ENCODE measurements around the gene GNAQ. TPM values are rescaled to one million over a fixed set of nuclear protein-coding genes. Genes with fewer than 3 reads are reported as not detected.

The GNAQ gene
- polyA plus RNA-seq, 3 donors, result 8.3 to 51.0 (median 9.6) TPM

DNA sequence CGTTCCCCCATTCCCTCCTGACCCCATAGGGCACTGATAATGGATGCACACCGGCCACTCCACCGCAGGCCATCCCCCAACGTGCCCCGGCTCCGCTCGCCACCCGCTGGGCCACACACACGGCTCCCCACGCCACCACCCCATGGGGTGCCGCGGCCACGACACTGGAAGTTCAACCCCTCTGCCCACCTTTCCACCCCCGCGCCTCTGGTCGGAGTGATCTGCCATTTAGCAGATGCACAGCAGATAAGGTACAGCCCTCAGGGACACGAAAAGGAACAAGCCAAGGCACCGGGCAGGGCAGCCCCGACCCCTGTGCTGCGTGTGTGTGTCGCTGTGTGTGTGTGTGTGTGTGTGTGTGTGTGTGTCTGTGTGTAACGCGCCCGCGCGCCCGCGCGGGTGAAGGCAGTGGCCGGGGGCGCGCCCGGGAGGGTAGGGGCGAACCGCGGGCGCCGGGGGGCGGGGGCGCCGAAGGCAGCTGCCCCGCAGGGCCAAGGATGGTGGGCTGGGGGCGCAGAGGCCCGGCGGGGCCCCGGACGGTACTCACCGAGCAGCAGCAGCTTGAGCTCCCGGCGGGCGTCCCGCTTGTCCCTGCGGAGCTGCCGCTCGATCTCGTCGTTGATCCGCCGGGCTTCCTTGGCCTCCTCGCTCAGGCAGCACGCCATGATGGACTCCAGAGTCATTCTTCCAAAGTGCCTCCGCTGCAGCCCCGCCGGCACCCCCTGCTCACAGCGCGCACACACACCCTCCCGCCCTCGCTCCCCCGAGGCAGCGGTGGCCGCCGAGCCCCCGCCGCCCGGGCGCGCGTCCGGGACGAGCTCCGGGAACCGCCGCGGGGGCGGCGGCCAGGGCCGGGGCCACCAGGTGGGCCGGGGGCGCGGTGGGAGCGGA, 813 bp downstream of the GNAQ start:
- no peaks in the 10 kb centered on the region for H3K36me3 ChIP-seq (replicated peaks in 1 of 2; ENCODE audit: control insufficient read depth in 1 of 2, insufficient read depth in 2 of 2, low read length in 2 of 2)
- H3K27ac ChIP-seq (ENCODE audit: low read depth in 1 of 2, low read length in 2 of 2), result peak overlapping the region; percentile 71 to 82
- H3K4me2 ChIP-seq (replicated peaks; ENCODE audit: extremely low read depth, low read length, poor library complexity, severe bottlenecking), result peak overlapping the region; percentile 79
- H3K4me3 ChIP-seq (replicated peaks in 1 of 3; ENCODE audit: low read depth in 2 of 3, low read length in 3 of 3), result peak overlapping the region; percentile 77 to 97 (median 82)
- peak overlapping the region; percentile 85 for H3K9ac ChIP-seq (ENCODE audit: insufficient read depth, low read length, poor library complexity, severe bottlenecking)
- peaks cover 77% of the 10 kb centered on the region for H3K79me2 ChIP-seq (ENCODE audit: insufficient read depth, low read length)
- Mint-ChIP-seq H3K4me1 (peaks cover 74% of the 10 kb centered on the region), H3K36me3 (no peaks in the 10 kb centered on the region), H3K4me3 (peak overlapping the region; percentile 97 to 100), H3K27me3 (ENCODE audit: low read depth in 3 of 3) (no peaks in the 10 kb centered on the region), H3K27ac (peak overlapping the region; percentile 88 to 97 (median 92)), H3K9me3 (peaks cover 0 to 6% (median 0%) of the 10 kb centered on the region in 7 donors)
- H3K9me3 ChIP-seq (replicated peaks in 1 of 2; ENCODE audit: control insufficient read depth in 1 of 2, insufficient read depth in 1 of 2, low read length in 2 of 2), result no peaks in the 10 kb centered on the region
- H3K27me3 ChIP-seq (ENCODE audit: control insufficient read depth in 2 of 2, insufficient read depth in 2 of 2, low read length in 2 of 2), result no peaks in the 10 kb centered on the region
- intact Hi-C loops (cut with micrococcal nuclease), result loop anchor here (5.0 to 10.0 kb wide), 4 partner anchors 53 to 93 kb away; no protein-coding TSS in a partner anchor
- peak overlapping the region; percentile 70 for H2AFZ ChIP-seq (ENCODE audit: insufficient read depth, low read depth, low read length, poor library complexity, severe bottlenecking)
- DNase-seq, result peak in 2 of 3 donors; percentile 51 to 55
- peaks cover 55 to 73% of the 10 kb centered on the region in 2 donors for H3K4me1 ChIP-seq (ENCODE audit: control insufficient read depth in 1 of 2, insufficient read depth in 2 of 2, low read length in 2 of 2)
- peaks cover 39% of the 10 kb centered on the region for H4K20me1 ChIP-seq (ENCODE audit: insufficient read depth, low read length)
- WGBS (ENCODE audit: insufficient coverage), result under 1% methylated on average over 58 of the region's 91 CpGs
- TF ChIP-seq, protein P1, sequence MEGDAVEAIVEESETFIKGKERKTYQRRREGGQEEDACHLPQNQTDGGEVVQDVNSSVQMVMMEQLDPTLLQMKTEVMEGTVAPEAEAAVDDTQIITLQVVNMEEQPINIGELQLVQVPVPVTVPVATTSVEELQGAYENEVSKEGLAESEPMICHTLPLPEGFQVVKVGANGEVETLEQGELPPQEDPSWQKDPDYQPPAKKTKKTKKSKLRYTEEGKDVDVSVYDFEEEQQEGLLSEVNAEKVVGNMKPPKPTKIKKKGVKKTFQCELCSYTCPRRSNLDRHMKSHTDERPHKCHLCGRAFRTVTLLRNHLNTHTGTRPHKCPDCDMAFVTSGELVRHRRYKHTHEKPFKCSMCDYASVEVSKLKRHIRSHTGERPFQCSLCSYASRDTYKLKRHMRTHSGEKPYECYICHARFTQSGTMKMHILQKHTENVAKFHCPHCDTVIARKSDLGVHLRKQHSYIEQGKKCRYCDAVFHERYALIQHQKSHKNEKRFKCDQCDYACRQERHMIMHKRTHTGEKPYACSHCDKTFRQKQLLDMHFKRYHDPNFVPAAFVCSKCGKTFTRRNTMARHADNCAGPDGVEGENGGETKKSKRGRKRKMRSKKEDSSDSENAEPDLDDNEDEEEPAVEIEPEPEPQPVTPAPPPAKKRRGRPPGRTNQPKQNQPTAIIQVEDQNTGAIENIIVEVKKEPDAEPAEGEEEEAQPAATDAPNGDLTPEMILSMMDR (IDR thresholded peaks at IDR 0.05), result no peak

DNA sequence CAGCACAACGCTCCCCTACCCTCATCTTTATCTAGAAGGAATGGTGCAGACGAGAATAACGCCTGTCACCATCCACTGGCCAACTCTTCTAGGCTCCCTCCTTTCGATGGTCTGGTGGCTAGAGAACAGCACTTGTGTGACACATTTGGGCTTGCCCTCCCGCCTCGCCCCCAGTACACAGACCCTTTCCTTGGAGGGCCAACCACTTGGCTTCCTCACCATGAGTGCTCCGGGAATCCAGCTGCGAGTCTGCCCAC, 1.4 kb downstream of the GNAQ start:
- Mint-ChIP-seq H3K27me3 (ENCODE audit: low read depth in 3 of 3) (no peaks in the 10 kb centered on the region), H3K4me1 (peaks cover 75% of the 10 kb centered on the region), H3K27ac (peak overlapping the region; percentile 88 to 97 (median 92)), H3K4me3 (peak overlapping the region; percentile 97 to 100), H3K36me3 (no peaks in the 10 kb centered on the region), H3K9me3 (peaks cover 0 to 6% (median 0%) of the 10 kb centered on the region in 7 donors)
- TF ChIP-seq, protein P1 (IDR thresholded peaks at IDR 0.05), result no peak
- H4K20me1 ChIP-seq (ENCODE audit: insufficient read depth, low read length), result peaks cover 39% of the 10 kb centered on the region
- intact Hi-C loops (cut with micrococcal nuclease), result loop anchor here (5.0 to 10.0 kb wide), 4 partner anchors 53 to 93 kb away; no protein-coding TSS in a partner anchor
- peak overlapping the region; percentile 71 to 82 for H3K27ac ChIP-seq (ENCODE audit: low read depth in 1 of 2, low read length in 2 of 2)
- peaks cover 59 to 76% of the 10 kb centered on the region in 2 donors for H3K4me1 ChIP-seq (ENCODE audit: control insufficient read depth in 1 of 2, insufficient read depth in 2 of 2, low read length in 2 of 2)
- H3K4me2 ChIP-seq (replicated peaks; ENCODE audit: extremely low read depth, low read length, poor library complexity, severe bottlenecking), result peak overlapping the region; percentile 79
- H3K79me2 ChIP-seq (ENCODE audit: insufficient read depth, low read length), result peaks cover 83% of the 10 kb centered on the region
- H3K9me3 ChIP-seq (replicated peaks in 1 of 2; ENCODE audit: control insufficient read depth in 1 of 2, insufficient read depth in 1 of 2, low read length in 2 of 2), result no peaks in the 10 kb centered on the region
- peak overlapping the region; percentile 70 for H2AFZ ChIP-seq (ENCODE audit: insufficient read depth, low read depth, low read length, poor library complexity, severe bottlenecking)
- WGBS (ENCODE audit: insufficient coverage), result 0% methylated on average over 8 of the region's 8 CpGs
- peak overlapping the region; percentile 77 to 97 (median 82) for H3K4me3 ChIP-seq (replicated peaks in 1 of 3; ENCODE audit: low read depth in 2 of 3, low read length in 3 of 3)
- H3K36me3 ChIP-seq (replicated peaks in 1 of 2; ENCODE audit: control insufficient read depth in 1 of 2, insufficient read depth in 2 of 2, low read length in 2 of 2), result no peaks in the 10 kb centered on the region
- no peaks in the 10 kb centered on the region for H3K27me3 ChIP-seq (ENCODE audit: control insufficient read depth in 2 of 2, insufficient read depth in 2 of 2, low read length in 2 of 2)
- no peak for DNase-seq
- H3K9ac ChIP-seq (ENCODE audit: insufficient read depth, low read length, poor library complexity, severe bottlenecking), result peak overlapping the region; percentile 85

All from CD14-positive monocyte (primary cell).